ENCODE data around the gene HOXC6.
A peak's percentile ranks its signal among the peaks of the same experiment; 100 is the strongest.

The HOXC6 gene

DNA sequence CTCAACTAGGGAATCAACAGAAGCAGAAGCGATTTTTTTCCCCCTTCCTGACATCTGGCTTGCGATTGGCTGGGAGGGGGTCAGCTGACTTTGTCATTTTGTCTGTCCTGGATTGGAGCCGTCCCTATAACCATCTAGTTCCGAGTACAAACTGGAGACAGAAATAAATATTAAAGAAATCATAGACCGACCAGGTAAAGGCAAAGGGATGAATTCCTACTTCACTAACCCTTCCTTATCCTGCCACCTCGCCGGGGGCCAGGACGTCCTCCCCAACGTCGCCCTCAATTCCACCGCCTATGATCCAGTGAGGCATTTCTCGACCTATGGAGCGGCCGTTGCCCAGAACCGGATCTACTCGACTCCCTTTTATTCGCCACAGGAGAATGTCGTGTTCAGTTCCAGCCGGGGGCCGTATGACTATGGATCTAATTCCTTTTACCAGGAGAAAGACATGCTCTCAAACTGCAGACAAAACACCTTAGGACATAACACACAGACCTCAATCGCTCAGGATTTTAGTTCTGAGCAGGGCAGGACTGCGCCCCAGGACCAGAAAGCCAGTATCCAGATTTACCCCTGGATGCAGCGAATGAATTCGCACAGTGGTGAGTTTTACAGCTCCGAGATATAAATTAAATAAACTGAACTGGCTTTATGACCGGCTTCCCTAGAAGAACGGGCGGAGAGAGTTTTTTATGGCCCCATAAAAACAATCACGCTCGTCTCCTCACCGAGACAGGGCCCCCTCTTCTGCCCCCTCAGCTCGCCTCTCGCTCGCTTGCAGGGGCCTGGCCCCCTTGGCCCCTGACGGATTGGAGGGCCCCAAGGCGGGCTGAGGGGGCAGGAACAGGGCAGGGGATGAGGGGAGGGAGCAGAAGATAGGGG, at the start of gene HOXC6 (continued):
- TF ChIP-seq, protein P1, sequence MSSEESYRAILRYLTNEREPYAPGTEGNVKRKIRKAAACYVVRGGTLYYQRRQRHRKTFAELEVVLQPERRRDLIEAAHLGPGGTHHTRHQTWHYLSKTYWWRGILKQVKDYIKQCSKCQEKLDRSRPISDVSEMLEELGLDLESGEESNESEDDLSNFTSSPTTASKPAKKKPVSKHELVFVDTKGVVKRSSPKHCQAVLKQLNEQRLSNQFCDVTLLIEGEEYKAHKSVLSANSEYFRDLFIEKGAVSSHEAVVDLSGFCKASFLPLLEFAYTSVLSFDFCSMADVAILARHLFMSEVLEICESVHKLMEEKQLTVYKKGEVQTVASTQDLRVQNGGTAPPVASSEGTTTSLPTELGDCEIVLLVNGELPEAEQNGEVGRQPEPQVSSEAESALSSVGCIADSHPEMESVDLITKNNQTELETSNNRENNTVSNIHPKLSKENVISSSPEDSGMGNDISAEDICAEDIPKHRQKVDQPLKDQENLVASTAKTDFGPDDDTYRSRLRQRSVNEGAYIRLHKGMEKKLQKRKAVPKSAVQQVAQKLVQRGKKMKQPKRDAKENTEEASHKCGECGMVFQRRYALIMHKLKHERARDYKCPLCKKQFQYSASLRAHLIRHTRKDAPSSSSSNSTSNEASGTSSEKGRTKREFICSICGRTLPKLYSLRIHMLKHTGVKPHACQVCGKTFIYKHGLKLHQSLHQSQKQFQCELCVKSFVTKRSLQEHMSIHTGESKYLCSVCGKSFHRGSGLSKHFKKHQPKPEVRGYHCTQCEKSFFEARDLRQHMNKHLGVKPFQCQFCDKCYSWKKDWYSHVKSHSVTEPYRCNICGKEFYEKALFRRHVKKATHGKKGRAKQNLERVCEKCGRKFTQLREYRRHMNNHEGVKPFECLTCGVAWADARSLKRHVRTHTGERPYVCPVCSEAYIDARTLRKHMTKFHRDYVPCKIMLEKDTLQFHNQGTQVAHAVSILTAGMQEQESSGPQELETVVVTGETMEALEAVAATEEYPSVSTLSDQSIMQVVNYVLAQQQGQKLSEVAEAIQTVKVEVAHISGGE (tag by site-specific recombination; conservative IDR thresholded peaks at IDR 0.05; ENCODE audit: low read depth), result peak; percentile 25; the same call in 1 of the 2 replicates
- peak; percentile 44; the same call in 1 of the 2 replicates for TF ChIP-seq TCF7L2 (IDR thresholded peaks at IDR 0.05; ENCODE audit: borderline replicate concordance, low read depth, low read length)
- TF ChIP-seq, protein P2, sequence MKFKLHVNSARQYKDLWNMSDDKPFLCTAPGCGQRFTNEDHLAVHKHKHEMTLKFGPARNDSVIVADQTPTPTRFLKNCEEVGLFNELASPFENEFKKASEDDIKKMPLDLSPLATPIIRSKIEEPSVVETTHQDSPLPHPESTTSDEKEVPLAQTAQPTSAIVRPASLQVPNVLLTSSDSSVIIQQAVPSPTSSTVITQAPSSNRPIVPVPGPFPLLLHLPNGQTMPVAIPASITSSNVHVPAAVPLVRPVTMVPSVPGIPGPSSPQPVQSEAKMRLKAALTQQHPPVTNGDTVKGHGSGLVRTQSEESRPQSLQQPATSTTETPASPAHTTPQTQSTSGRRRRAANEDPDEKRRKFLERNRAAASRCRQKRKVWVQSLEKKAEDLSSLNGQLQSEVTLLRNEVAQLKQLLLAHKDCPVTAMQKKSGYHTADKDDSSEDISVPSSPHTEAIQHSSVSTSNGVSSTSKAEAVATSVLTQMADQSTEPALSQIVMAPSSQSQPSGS (tag by site-specific recombination; IDR thresholded peaks at IDR 0.05; ENCODE audit: low read depth), result no peak
- peak; percentile 72 for TF ChIP-seq ZNF341 (tag by site-specific recombination; IDR thresholded peaks at IDR 0.05; ENCODE audit: low read depth)
- no peak for TF ChIP-seq ZNF549 (tag by site-specific recombination; IDR thresholded peaks at IDR 0.05)
- no peak for TF ChIP-seq ZNF121 (tag by site-specific recombination; IDR thresholded peaks at IDR 0.05)
- TF ChIP-seq, protein P3, sequence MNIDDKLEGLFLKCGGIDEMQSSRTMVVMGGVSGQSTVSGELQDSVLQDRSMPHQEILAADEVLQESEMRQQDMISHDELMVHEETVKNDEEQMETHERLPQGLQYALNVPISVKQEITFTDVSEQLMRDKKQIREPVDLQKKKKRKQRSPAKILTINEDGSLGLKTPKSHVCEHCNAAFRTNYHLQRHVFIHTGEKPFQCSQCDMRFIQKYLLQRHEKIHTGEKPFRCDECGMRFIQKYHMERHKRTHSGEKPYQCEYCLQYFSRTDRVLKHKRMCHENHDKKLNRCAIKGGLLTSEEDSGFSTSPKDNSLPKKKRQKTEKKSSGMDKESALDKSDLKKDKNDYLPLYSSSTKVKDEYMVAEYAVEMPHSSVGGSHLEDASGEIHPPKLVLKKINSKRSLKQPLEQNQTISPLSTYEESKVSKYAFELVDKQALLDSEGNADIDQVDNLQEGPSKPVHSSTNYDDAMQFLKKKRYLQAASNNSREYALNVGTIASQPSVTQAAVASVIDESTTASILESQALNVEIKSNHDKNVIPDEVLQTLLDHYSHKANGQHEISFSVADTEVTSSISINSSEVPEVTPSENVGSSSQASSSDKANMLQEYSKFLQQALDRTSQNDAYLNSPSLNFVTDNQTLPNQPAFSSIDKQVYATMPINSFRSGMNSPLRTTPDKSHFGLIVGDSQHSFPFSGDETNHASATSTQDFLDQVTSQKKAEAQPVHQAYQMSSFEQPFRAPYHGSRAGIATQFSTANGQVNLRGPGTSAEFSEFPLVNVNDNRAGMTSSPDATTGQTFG (tag by site-specific recombination; IDR thresholded peaks at IDR 0.05; ENCODE audit: borderline replicate concordance), result no peak
- peak; percentile 94 for TF ChIP-seq ZNF600 (tag by site-specific recombination; IDR thresholded peaks at IDR 0.05)
- TF ChIP-seq ZFP69B (tag by site-specific recombination; IDR thresholded peaks at IDR 0.05), result 0 out of 2 replicates have a peak, but pooled peaks have one; percentile 24
- TF ChIP-seq ZNF548 (tag by site-specific recombination; IDR thresholded peaks at IDR 0.05), result no peak
- 0 out of 2 replicates have a peak, but pooled peaks have one; percentile 19 for TF ChIP-seq ZNF449 (tag by site-specific recombination; IDR thresholded peaks at IDR 0.05)
- peak; percentile 80 for TF ChIP-seq GLIS2 (tag by site-specific recombination; IDR thresholded peaks at IDR 0.05)
- no peak for TF ChIP-seq ZBTB1 (tag by site-specific recombination; IDR thresholded peaks at IDR 0.05)
- TF ChIP-seq FEZF1 (tag by site-specific recombination; IDR thresholded peaks at IDR 0.05), result peak; percentile 92
- TF ChIP-seq KLF7 (tag by site-specific recombination; IDR thresholded peaks at IDR 0.05; ENCODE audit: borderline replicate concordance), result peak; percentile 36; the same call in 1 of the 2 replicates
- TF ChIP-seq ZNF701 (tag by site-specific recombination; IDR thresholded peaks at IDR 0.05), result no peak
- no peak for TF ChIP-seq ZNF155 (tag by site-specific recombination; IDR thresholded peaks at IDR 0.05)
- TF ChIP-seq ZNF211 (tag by site-specific recombination; IDR thresholded peaks at IDR 0.05; ENCODE audit: low read depth), result no peak
- peak; percentile 36; the same call in 1 of the 2 replicates for TF ChIP-seq ZFHX2 (tag by site-specific recombination; conservative IDR thresholded peaks at IDR 0.05)
- TF ChIP-seq ZNF560 (tag by site-specific recombination; IDR thresholded peaks at IDR 0.05; ENCODE audit: borderline replicate concordance), result no peak
- peak; percentile 51; the same call in 1 of the 2 replicates for TF ChIP-seq ZNF24 (tag by site-specific recombination; IDR thresholded peaks at IDR 0.05)
- TF ChIP-seq ZNF132 (tag by site-specific recombination; IDR thresholded peaks at IDR 0.05; ENCODE audit: borderline replicate concordance), result no peak
- TF ChIP-seq, protein P4, sequence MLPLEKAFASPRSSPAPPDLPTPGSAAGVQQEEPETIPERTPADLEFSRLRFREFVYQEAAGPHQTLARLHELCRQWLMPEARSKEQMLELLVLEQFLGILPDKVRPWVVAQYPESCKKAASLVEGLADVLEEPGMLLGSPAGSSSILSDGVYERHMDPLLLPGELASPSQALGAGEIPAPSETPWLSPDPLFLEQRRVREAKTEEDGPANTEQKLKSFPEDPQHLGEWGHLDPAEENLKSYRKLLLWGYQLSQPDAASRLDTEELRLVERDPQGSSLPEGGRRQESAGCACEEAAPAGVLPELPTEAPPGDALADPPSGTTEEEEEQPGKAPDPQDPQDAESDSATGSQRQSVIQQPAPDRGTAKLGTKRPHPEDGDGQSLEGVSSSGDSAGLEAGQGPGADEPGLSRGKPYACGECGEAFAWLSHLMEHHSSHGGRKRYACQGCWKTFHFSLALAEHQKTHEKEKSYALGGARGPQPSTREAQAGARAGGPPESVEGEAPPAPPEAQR (tag by site-specific recombination; IDR thresholded peaks at IDR 0.05), result no peak
- no peak for TF ChIP-seq ZNF791 (tag by site-specific recombination; IDR thresholded peaks at IDR 0.05)
- peak; percentile 66 for TF ChIP-seq SP7 (tag by site-specific recombination; IDR thresholded peaks at IDR 0.05)
- TF ChIP-seq ZNF777 (tag by site-specific recombination; IDR thresholded peaks at IDR 0.05; ENCODE audit: borderline replicate concordance), result no peak
